ENCODE data around the gene KRTAP10-6.
"Not testable (repeated sequence)": the region's sequence is repeated elsewhere in the genome, so short reads cannot be mapped to it uniquely, and the experiment has no call there.

KRTAP10-6 gene

GRCh38 chr21:44567481-44568171 is 24.7 kb downstream of the KRTAP10-6 start:
- no peak overlapping the region for H3K4me3 ChIP-seq (ENCODE audit: low read length)
- no peak for DNase-seq (ENCODE audit: low read depth)
- TF ChIP-seq CTCF (IDR thresholded peaks at IDR 0.05; ENCODE audit: insufficient read depth, low read depth, low read length, missing control alignments): no peak

GRCh38 chr21:44566403-44566802 is 25.9 kb downstream of the KRTAP10-6 start:
- no peak for DNase-seq (ENCODE audit: low read depth)

GRCh38 chr21:44564886-44565598 is 27.3 kb downstream of the KRTAP10-6 start:
- no peak for TF ChIP-seq CTCF (IDR thresholded peaks at IDR 0.05; ENCODE audit: insufficient read depth, low read depth, low read length, missing control alignments)
- H3K4me3 ChIP-seq (ENCODE audit: low read length): no peak overlapping the region
- no peak for DNase-seq (ENCODE audit: low read depth)

More at GRCh38 chr21:44566403-44566802, 25.9 kb downstream of the KRTAP10-6 start:
- no peak for TF ChIP-seq CTCF (IDR thresholded peaks at IDR 0.05; ENCODE audit: insufficient read depth, low read depth, low read length, missing control alignments)
- no peak overlapping the region for H3K4me3 ChIP-seq (ENCODE audit: low read length)

- H3K4me3 ChIP-seq (ENCODE audit: low read length): no peak overlapping the region
- TF ChIP-seq CTCF (IDR thresholded peaks at IDR 0.05; ENCODE audit: insufficient read depth, low read depth, low read length, missing control alignments): no peak
- no peak for DNase-seq (ENCODE audit: low read depth)
Measured at GRCh38 chr21:44564099-44564498, 28.2 kb downstream of the KRTAP10-6 start.

GRCh38 chr21:44558695-44559094 is 33.6 kb downstream of the KRTAP10-6 start, which contains the start of gene KRTAP10-3:
Gene KRTAP10-3, minus strand, starts transcription at chr21:44558795. Its CDS starts 80 bp downstream, at chr21:44558715.
- no peak within 1 kb of the TSS for H3K4me3 ChIP-seq (ENCODE audit: low read length)
- TF ChIP-seq CTCF (IDR thresholded peaks at IDR 0.05; ENCODE audit: insufficient read depth, low read depth, low read length, missing control alignments): no peak
- DNase-seq (ENCODE audit: low read depth): no peak

- H3K4me3 ChIP-seq (ENCODE audit: low read length): not testable (repeated sequence)
Measured at GRCh38 chr21:44558329-44558675, 34.0 kb downstream of the KRTAP10-6 start.

GRCh38 chr21:44557491-44558328 is 34.6 kb downstream of the KRTAP10-6 start:
- no peak for TF ChIP-seq CTCF (IDR thresholded peaks at IDR 0.05; ENCODE audit: insufficient read depth, low read depth, low read length, missing control alignments)
- no peak overlapping the region for H3K4me3 ChIP-seq (ENCODE audit: low read length)
- no peak for DNase-seq (ENCODE audit: low read depth)

More at GRCh38 chr21:44558329-44558675, 34.0 kb downstream of the KRTAP10-6 start:
- not testable (repeated sequence) for DNase-seq (ENCODE audit: low read depth)
